ENCODE data around the gene ZNF268.

ZNF268 gene

DNA sequence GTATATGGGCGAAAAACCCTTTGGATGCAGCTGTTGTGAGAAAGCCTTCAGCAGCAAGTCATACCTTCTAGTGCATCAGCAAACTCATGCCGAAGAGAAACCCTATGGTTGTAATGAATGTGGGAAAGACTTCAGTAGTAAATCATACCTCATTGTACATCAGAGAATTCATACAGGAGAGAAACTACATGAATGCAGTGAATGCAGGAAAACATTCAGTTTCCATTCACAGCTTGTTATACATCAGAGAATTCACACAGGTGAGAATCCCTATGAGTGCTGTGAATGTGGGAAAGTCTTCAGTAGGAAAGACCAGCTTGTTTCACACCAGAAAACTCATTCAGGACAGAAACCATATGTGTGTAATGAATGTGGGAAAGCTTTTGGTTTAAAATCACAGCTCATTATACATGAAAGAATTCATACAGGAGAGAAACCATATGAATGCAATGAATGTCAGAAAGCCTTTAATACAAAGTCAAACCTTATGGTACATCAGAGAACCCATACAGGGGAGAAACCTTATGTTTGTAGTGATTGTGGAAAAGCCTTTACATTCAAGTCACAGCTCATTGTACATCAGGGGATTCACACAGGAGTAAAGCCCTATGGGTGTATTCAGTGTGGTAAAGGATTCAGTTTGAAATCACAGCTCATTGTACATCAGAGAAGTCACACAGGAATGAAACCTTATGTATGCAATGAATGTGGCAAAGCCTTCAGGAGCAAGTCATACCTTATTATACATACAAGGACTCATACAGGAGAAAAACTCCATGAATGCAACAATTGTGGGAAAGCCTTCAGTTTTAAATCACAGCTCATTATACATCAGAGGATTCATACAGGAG lies 21.4 kb downstream of the ZNF268 start:
- H3K9ac ChIP-seq (ENCODE audit: low read length) = no peak overlapping the region
- DNase-seq (ENCODE audit: low read depth) = no peak
- H3K36me3 ChIP-seq (ENCODE audit: control insufficient read depth, insufficient read depth, low read length, severe bottlenecking) = peaks cover 58% of the 10 kb centered on the region
- H3K4me3 ChIP-seq (ENCODE audit: low read length) = peak overlapping the region; percentile 77
- no peaks in the 10 kb centered on the region for H3K4me1 ChIP-seq (ENCODE audit: control insufficient read depth, insufficient read depth, low read length)
- no peaks in the 10 kb centered on the region for H3K27me3 ChIP-seq (replicated peaks; ENCODE audit: control insufficient read depth, insufficient read depth, low read length)
- H3K9me3 ChIP-seq (ENCODE audit: control insufficient read depth, low read length) = peaks cover 75% of the 10 kb centered on the region

- Histone ChIP-seq H3K9ac (ENCODE audit: low read length) (no peak overlapping the region), H3K36me3 (ENCODE audit: control insufficient read depth, insufficient read depth, low read length, severe bottlenecking) (peaks cover 58% of the 10 kb centered on the region)
- no peak for DNase-seq (ENCODE audit: low read depth)
Measured at GRCh38 chr12:133203344-133204263, 22.3 kb downstream of the ZNF268 start.

GRCh38 chr12:133204264-133204603 lies 22.9 kb downstream of the ZNF268 start:
- no peak overlapping the region for H3K9ac ChIP-seq (ENCODE audit: low read length)
- H3K27me3 ChIP-seq (replicated peaks; ENCODE audit: control insufficient read depth, insufficient read depth, low read length) = no peaks in the 10 kb centered on the region
- DNase-seq (ENCODE audit: low read depth) = no peak
- peak overlapping the region; percentile 77 for H3K4me3 ChIP-seq (ENCODE audit: low read length)
- H3K4me1 ChIP-seq (ENCODE audit: control insufficient read depth, insufficient read depth, low read length) = no peaks in the 10 kb centered on the region
- peaks cover 58% of the 10 kb centered on the region for H3K36me3 ChIP-seq (ENCODE audit: control insufficient read depth, insufficient read depth, low read length, severe bottlenecking)
- H3K9me3 ChIP-seq (ENCODE audit: control insufficient read depth, low read length) = peaks cover 90% of the 10 kb centered on the region

More at GRCh38 chr12:133203344-133204263, 22.3 kb downstream of the ZNF268 start:
- Histone ChIP-seq H3K4me3 (ENCODE audit: low read length) (peak overlapping the region; percentile 77), H3K9me3 (ENCODE audit: control insufficient read depth, low read length) (peaks cover 84% of the 10 kb centered on the region), H3K4me1 (ENCODE audit: control insufficient read depth, insufficient read depth, low read length) (no peaks in the 10 kb centered on the region), H3K27me3 (replicated peaks; ENCODE audit: control insufficient read depth, insufficient read depth, low read length) (no peaks in the 10 kb centered on the region)

DNA sequence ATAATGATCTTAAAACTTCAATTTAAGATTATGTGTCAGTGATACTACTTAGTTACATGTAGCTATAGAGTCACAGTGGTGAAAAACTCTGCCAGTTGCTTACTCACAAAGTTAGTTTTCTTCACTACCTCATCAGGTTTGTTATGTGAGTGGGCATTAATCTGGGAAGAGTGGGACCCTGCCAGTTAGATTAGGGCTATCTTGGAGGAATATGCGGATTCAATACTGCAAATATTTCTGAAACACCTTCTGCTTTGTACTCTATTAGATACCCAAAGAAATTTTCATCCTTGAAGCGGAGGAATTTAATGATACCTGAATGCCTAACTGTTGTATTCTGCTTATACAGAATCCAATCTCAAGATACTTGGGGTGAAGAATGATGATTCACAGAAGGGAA lies 25.1 kb downstream of the ZNF268 start:
- peaks cover 47% of the 10 kb centered on the region for H3K36me3 ChIP-seq (ENCODE audit: control insufficient read depth, insufficient read depth, low read length, severe bottlenecking)
- H3K27me3 ChIP-seq (replicated peaks; ENCODE audit: control insufficient read depth, insufficient read depth, low read length) = no peaks in the 10 kb centered on the region
- H3K9me3 ChIP-seq (ENCODE audit: control insufficient read depth, low read length) = peaks cover 100% of the 10 kb centered on the region
- H3K9ac ChIP-seq (ENCODE audit: low read length) = no peak overlapping the region
- H3K4me1 ChIP-seq (ENCODE audit: control insufficient read depth, insufficient read depth, low read length) = no peaks in the 10 kb centered on the region
- peak overlapping the region; percentile 79 for H3K4me3 ChIP-seq (ENCODE audit: low read length)
- DNase-seq (ENCODE audit: low read depth) = no peak

- Histone ChIP-seq H3K4me1 (ENCODE audit: control insufficient read depth, insufficient read depth, low read length) (no peaks in the 10 kb centered on the region), H3K9me3 (ENCODE audit: control insufficient read depth, low read length) (peaks cover 87% of the 10 kb centered on the region), H3K27me3 (replicated peaks; ENCODE audit: control insufficient read depth, insufficient read depth, low read length) (no peaks in the 10 kb centered on the region), H3K36me3 (ENCODE audit: control insufficient read depth, insufficient read depth, low read length, severe bottlenecking) (no peaks in the 10 kb centered on the region), H3K4me3 (ENCODE audit: low read length) (no peak overlapping the region), H3K9ac (ENCODE audit: low read length) (no peak overlapping the region)
- DNase-seq (ENCODE audit: low read depth) = no peak
Measured at GRCh38 chr12:133215724-133216123, 34.4 kb downstream of the ZNF268 start.

GRCh38 chr12:133217219-133217618 lies 35.9 kb downstream of the ZNF268 start:
- Histone ChIP-seq H3K9ac (ENCODE audit: low read length) (no peak overlapping the region), H3K9me3 (ENCODE audit: control insufficient read depth, low read length) (peaks cover 83% of the 10 kb centered on the region), H3K36me3 (ENCODE audit: control insufficient read depth, insufficient read depth, low read length, severe bottlenecking) (no peaks in the 10 kb centered on the region), H3K4me3 (ENCODE audit: low read length) (no peak overlapping the region), H3K27me3 (replicated peaks; ENCODE audit: control insufficient read depth, insufficient read depth, low read length) (no peaks in the 10 kb centered on the region), H3K4me1 (ENCODE audit: control insufficient read depth, insufficient read depth, low read length) (no peaks in the 10 kb centered on the region)
- DNase-seq (ENCODE audit: low read depth) = no peak

GRCh38 chr12:133220521-133220920 lies 39.2 kb downstream of the ZNF268 start:
- Histone ChIP-seq H3K9ac (ENCODE audit: low read length) (no peak overlapping the region), H3K4me1 (ENCODE audit: control insufficient read depth, insufficient read depth, low read length) (no peaks in the 10 kb centered on the region), H3K36me3 (ENCODE audit: control insufficient read depth, insufficient read depth, low read length, severe bottlenecking) (no peaks in the 10 kb centered on the region), H3K9me3 (ENCODE audit: control insufficient read depth, low read length) (peaks cover 68% of the 10 kb centered on the region), H3K4me3 (ENCODE audit: low read length) (no peak overlapping the region), H3K27me3 (replicated peaks; ENCODE audit: control insufficient read depth, insufficient read depth, low read length) (no peaks in the 10 kb centered on the region)
- DNase-seq (ENCODE audit: low read depth) = no peak

- Histone ChIP-seq H3K27me3 (replicated peaks; ENCODE audit: control insufficient read depth, insufficient read depth, low read length) (no peaks in the 10 kb centered on the region), H3K9ac (ENCODE audit: low read length) (no peak overlapping the region), H3K36me3 (ENCODE audit: control insufficient read depth, insufficient read depth, low read length, severe bottlenecking) (no peaks in the 10 kb centered on the region), H3K4me1 (ENCODE audit: control insufficient read depth, insufficient read depth, low read length) (no peaks in the 10 kb centered on the region), H3K9me3 (ENCODE audit: control insufficient read depth, low read length) (peaks cover 65% of the 10 kb centered on the region), H3K4me3 (ENCODE audit: low read length) (no peak overlapping the region)
- DNase-seq (ENCODE audit: low read depth) = no peak
Measured at GRCh38 chr12:133221241-133221640, 39.9 kb downstream of the ZNF268 start.

GRCh38 chr12:133222211-133222610 lies 40.9 kb downstream of the ZNF268 start:
- Histone ChIP-seq H3K27me3 (replicated peaks; ENCODE audit: control insufficient read depth, insufficient read depth, low read length) (no peaks in the 10 kb centered on the region), H3K4me1 (ENCODE audit: control insufficient read depth, insufficient read depth, low read length) (no peaks in the 10 kb centered on the region), H3K36me3 (ENCODE audit: control insufficient read depth, insufficient read depth, low read length, severe bottlenecking) (no peaks in the 10 kb centered on the region), H3K9ac (ENCODE audit: low read length) (no peak overlapping the region), H3K9me3 (ENCODE audit: control insufficient read depth, low read length) (peaks cover 55% of the 10 kb centered on the region), H3K4me3 (ENCODE audit: low read length) (no peak overlapping the region)
- no peak for DNase-seq (ENCODE audit: low read depth)

- Histone ChIP-seq H3K36me3 (ENCODE audit: control insufficient read depth, insufficient read depth, low read length, severe bottlenecking) (no peaks in the 10 kb centered on the region), H3K4me1 (ENCODE audit: control insufficient read depth, insufficient read depth, low read length) (no peaks in the 10 kb centered on the region), H3K9me3 (ENCODE audit: control insufficient read depth, low read length) (peaks cover 36% of the 10 kb centered on the region), H3K9ac (ENCODE audit: low read length) (no peak overlapping the region), H3K27me3 (replicated peaks; ENCODE audit: control insufficient read depth, insufficient read depth, low read length) (no peaks in the 10 kb centered on the region), H3K4me3 (ENCODE audit: low read length) (no peak overlapping the region)
- DNase-seq (ENCODE audit: low read depth) = no peak
Measured at GRCh38 chr12:133225527-133225926, 44.2 kb downstream of the ZNF268 start.

- DNase-seq (ENCODE audit: low read depth) = no peak
- no peaks in the 10 kb centered on the region for H3K36me3 ChIP-seq (ENCODE audit: control insufficient read depth, insufficient read depth, low read length, severe bottlenecking)
- no peak overlapping the region for H3K4me3 ChIP-seq (ENCODE audit: low read length)
- H3K9ac ChIP-seq (ENCODE audit: low read length) = no peak overlapping the region
- H3K9me3 ChIP-seq (ENCODE audit: control insufficient read depth, low read length) = peaks cover 30% of the 10 kb centered on the region
- H3K27me3 ChIP-seq (replicated peaks; ENCODE audit: control insufficient read depth, insufficient read depth, low read length) = no peaks in the 10 kb centered on the region
- no peaks in the 10 kb centered on the region for H3K4me1 ChIP-seq (ENCODE audit: control insufficient read depth, insufficient read depth, low read length)
Measured at GRCh38 chr12:133226690-133227089, 45.4 kb downstream of the ZNF268 start.

All from adipocyte (in vitro differentiated cells).